Neuron (in vitro differentiated cells): ENCODE measurements around the gene DEF6.

ENCODE experiments used
- H2AFZ ChIP-seq: one replicate; pipeline ENCODE4 v1.6.1; 2013; ENCODE audit warnings: low read depth, mild to moderate bottlenecking, inconsistent platforms, low read length, moderate library complexity
- H3K27me3 ChIP-seq: one replicate; pipeline ENCODE4 v1.6.1; 2013; ENCODE audit warnings: low read length; ENCODE audit not compliant: insufficient read depth
- H3K36me3 ChIP-seq: one replicate; pipeline ENCODE4 v1.6.1; 2013; ENCODE audit warnings: low read length; ENCODE audit not compliant: insufficient read depth
- H3K4me1 ChIP-seq: one replicate; pipeline ENCODE4 v1.6.1; 2013; ENCODE audit warnings: low read length; ENCODE audit not compliant: insufficient read depth
- H3K4me3 ChIP-seq: 2 replicates; pipeline ENCODE4 v1.5.1; 2013; ENCODE audit warnings: mild to moderate bottlenecking, low read length, moderate library complexity
- H3K9me3 ChIP-seq: one replicate; pipeline ENCODE4 v1.6.1; 2013; ENCODE audit warnings: low read length

DEF6 gene

DNA sequence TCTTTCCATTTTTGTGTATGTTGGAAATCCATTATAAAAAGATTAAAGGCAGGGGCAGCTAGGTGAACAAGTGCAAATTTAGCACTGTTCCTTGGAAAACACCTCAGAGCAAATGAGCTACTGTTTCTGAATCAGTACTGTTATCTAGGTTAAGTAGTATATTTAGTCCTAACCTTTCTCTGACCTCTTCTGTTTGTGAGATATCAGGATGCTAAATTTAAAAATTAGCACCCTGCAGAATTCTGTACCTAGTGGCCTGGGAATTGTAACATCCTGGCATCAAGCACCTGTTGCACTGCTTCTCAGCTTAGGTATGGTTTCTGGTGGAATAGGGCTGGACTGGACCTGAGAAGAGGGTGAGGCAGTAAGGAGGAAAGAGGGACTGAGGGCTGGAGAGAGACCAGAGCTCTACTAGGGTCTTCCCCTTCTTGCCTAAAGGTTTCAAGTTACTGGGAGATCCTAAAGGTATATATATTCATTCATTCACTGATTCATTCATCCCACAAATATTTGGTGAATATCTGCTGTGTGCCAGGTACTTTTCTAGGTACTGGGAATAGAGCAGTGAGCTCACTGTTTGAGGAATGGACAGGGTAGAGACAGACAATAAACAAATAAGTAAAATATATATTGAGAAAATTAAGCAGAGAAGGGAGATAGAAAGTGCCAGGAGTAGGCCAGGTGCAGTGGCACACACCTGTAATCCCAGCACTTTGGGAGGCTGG, 32.9 kb upstream of the DEF6 start:
- H3K36me3 ChIP-seq, result no peaks in the 10 kb centered on the region
- peaks cover 10% of the 10 kb centered on the region for H3K4me1 ChIP-seq
- no peaks in the 10 kb centered on the region for H3K27me3 ChIP-seq
- H3K4me3 ChIP-seq, result no peak overlapping the region
- H3K9me3 ChIP-seq, result no peaks in the 10 kb centered on the region
- H2AFZ ChIP-seq, result no peak overlapping the region

DNA sequence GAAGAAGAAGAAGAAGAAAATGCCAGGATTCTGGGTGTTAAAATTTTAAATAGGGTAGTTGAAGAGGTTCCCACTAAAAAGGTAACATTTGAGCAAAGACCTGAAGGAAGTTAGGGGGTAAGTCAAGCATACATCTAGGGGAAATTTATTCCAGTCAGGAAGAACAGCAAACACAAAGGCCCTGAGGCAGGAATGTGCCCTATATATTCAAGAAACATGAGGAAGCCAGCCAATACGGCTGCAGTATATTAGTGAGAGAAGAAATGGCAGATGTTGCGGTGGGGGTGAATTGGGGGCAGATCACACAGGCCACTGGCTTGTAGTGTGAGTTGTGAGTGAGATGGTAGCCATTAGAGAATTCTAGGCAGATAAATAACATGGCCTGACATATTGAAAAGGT, 32.1 kb upstream of the DEF6 start:
- no peaks in the 10 kb centered on the region for H3K27me3 ChIP-seq
- H3K4me3 ChIP-seq, result no peak overlapping the region
- no peak overlapping the region for H2AFZ ChIP-seq
- H3K4me1 ChIP-seq, result peaks cover 4% of the 10 kb centered on the region
- H3K36me3 ChIP-seq, result no peaks in the 10 kb centered on the region
- H3K9me3 ChIP-seq, result no peaks in the 10 kb centered on the region

DNA sequence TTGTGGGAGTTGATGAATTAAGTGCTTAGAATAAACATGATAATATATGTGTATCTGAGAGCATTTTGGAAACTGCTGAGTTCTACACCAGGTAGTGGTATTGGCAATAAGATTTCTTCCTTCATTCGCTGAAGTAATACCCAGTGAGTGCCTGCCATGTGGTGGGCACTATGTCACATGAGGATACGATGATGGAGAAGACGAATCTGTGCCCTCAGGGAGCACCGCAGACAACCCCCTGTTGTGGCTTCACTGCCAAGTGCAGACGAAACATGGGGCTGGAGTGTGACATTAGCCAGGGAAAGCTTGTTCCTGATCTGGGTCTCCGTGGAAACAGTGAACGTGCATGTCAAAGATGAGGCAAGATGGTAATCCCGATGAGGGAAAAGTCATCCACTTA, 30.2 kb upstream of the DEF6 start:
- H3K4me1 ChIP-seq, result no peaks in the 10 kb centered on the region
- H3K27me3 ChIP-seq, result no peaks in the 10 kb centered on the region
- no peak overlapping the region for H3K4me3 ChIP-seq
- H3K9me3 ChIP-seq, result no peaks in the 10 kb centered on the region
- no peak overlapping the region for H2AFZ ChIP-seq
- peaks cover 3% of the 10 kb centered on the region for H3K36me3 ChIP-seq

DNA sequence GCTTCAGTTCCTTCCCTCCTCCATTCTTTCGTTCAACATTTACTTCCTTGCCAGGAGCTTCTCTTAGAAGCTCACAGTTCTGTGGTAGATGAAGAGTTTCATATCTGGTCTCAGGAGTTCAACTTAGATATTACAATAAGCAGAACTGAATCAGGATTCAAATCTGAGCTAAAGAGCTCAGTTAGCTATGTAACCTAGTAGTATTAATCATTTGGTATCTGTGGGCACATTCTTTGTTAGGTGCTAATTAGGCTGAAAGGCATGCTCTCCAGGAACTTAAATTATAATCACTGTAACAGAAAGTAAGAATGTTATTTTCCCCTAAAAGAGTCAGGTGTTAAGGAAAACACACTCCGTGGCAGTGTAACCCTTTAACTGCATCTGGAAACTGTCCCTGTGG, 29.7 kb upstream of the DEF6 start:
- H2AFZ ChIP-seq, result no peak overlapping the region
- H3K36me3 ChIP-seq, result peaks cover 6% of the 10 kb centered on the region
- H3K27me3 ChIP-seq, result no peaks in the 10 kb centered on the region
- H3K4me3 ChIP-seq, result no peak overlapping the region
- no peaks in the 10 kb centered on the region for H3K4me1 ChIP-seq
- H3K9me3 ChIP-seq, result no peaks in the 10 kb centered on the region

DNA sequence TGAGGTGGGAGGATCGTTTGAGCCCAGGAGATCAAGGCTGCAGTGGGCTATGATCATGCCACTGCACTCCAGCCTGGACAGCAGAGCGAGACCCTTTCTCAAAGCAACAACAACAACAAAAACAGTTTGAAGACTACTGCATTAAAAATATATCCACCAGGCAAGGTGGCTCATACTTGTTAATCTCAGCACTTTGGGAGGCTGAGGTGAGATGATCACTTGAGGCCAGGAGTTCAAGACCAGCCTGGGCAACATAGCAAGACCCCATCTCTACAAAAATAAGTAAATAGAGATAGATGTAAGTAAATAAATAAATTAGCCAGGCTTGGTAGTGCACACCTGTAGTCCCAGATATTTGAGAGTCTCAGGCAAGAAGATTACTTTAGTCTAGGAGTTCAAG, 25.6 kb upstream of the DEF6 start:
- Histone ChIP-seq H3K36me3 (peaks cover 6% of the 10 kb centered on the region), H3K4me3 (no peak overlapping the region), H3K9me3 (no peaks in the 10 kb centered on the region), H2AFZ (no peak overlapping the region), H3K27me3 (no peaks in the 10 kb centered on the region), H3K4me1 (no peaks in the 10 kb centered on the region)

DNA sequence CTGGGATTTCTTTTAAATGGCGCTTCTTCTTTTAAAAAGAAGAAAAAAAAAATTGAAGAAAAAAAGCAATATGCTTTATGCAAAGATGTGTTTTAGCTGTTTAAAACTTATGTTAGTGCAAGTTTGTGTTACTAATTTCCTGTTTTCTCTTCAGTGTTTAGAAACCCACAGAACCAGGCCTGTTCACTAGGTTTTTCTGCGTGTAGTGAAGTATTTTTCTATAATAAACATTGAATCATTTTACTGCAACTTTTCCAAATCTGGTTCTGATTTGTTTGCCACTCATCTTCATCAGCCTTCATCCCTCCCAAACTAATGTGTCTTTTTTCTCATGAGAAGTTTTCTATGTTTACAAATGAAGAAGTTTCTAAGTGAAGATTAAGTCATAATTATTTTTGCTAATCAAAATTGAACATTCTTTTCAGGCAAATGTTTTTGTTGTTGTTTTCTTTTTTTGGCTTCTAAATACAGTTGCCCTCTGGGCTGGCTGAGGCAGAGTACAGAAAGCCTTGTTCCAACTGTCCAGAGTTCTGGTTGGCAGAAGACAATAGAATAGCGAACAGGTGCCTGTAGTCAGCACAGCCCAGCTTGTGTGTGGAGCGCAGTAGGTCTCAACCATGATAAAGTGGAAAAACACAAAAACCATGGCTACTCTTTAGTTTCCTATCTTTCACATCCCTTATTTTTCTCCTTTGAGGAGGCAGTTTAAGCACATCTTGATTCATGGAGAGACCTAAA, 23.6 kb upstream of the DEF6 start:
- no peaks in the 10 kb centered on the region for H3K4me1 ChIP-seq
- no peak overlapping the region for H3K4me3 ChIP-seq
- peaks cover 6% of the 10 kb centered on the region for H3K36me3 ChIP-seq
- H2AFZ ChIP-seq, result no peak overlapping the region
- no peaks in the 10 kb centered on the region for H3K27me3 ChIP-seq
- no peaks in the 10 kb centered on the region for H3K9me3 ChIP-seq

DNA sequence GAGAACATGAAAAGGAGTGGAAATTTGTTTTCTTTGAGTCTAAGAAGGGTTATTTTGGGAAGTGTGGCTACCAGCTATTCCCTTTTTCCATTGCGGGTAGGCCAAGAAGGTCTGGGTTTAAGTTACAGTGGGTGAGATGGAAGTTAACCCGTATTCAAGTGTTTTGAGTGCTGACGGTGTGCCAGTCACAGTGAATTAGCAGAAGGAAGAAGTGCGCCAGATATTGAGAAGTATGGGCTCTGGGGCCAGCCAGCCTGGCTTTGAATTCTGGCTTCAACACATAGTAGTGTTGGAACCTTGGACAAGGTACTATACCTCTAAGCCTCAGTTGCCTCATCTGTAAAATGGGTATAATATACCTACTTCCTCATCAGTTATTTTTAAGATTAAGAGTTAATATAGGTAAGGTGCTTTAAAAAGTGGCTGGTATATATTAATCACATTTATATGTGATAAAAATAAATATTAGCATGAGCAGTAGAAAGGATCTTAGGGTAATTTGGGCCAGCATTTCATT, 21.8 kb upstream of the DEF6 start:
- H3K36me3 ChIP-seq, result peaks cover 9% of the 10 kb centered on the region
- no peak overlapping the region for H3K4me3 ChIP-seq
- H3K4me1 ChIP-seq, result no peaks in the 10 kb centered on the region
- no peak overlapping the region for H2AFZ ChIP-seq
- no peaks in the 10 kb centered on the region for H3K9me3 ChIP-seq
- H3K27me3 ChIP-seq, result no peaks in the 10 kb centered on the region

DNA sequence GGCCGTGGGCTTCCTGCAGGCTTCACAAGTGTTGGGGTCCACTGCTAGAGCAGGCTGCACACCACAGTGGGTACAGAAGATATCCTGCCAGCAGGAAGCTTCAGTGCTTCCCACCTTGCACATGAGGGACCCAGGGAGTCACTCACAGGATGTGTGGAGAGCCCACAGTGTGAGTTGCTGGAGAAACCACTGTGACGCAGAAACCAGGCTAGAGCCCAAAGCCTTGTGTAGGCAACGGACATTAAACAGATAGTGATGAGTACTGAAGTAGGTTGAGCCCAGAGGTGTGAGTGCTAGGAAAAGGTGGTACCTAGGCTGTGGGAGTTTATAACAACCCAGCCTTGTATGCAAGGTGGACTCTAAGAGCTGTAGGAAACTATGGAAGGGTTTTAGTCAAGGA, 18.9 kb upstream of the DEF6 start:
- Histone ChIP-seq H3K36me3 (peaks cover 30% of the 10 kb centered on the region), H3K4me1 (no peaks in the 10 kb centered on the region), H3K27me3 (no peaks in the 10 kb centered on the region), H3K9me3 (no peaks in the 10 kb centered on the region), H3K4me3 (no peak overlapping the region), H2AFZ (no peak overlapping the region)

DNA sequence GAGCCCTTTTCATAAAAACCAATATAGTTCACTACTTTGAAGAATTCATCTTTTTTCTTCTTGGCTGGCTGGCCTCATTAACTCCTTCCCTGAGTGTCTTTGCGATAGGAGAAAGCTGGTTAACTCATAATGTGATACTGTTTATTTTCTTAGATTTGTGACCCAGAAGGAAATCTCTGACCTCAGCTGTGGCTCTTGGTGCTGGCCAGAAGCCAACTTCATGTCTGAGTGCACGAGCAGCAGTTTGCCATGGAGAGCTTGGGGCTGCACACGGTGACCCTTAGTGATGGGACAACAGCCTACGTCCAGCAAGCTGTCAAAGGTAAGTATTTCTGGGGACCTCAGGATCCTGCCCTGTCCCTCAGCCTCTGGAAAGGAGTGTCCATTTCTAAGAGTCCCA, 16.7 kb upstream of the DEF6 start:
- Histone ChIP-seq H3K4me3 (no peak overlapping the region), H3K4me1 (no peaks in the 10 kb centered on the region), H3K36me3 (peaks cover 41% of the 10 kb centered on the region), H2AFZ (no peak overlapping the region), H3K9me3 (no peaks in the 10 kb centered on the region), H3K27me3 (no peaks in the 10 kb centered on the region)

DNA sequence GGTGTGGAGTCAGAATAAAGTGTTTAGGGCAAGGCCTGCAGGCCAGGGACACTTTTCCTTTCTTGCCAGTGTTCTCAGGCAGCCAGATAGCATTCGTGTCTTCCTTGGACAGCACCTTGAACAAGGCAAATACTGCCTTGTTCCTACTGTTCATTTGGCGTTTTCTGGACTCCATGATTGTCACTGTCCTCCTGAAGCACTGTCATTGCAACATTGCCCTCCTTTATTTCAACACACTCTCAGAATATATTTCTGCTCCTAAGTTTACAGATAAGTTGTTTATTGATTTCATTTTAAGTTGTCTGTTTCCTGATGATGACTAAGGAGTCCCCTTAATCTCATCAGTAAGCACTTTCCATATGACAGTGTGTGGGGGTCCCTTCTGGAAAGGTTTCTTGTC, 15.1 kb upstream of the DEF6 start:
- no peaks in the 10 kb centered on the region for H3K4me1 ChIP-seq
- peaks cover 56% of the 10 kb centered on the region for H3K36me3 ChIP-seq
- no peak overlapping the region for H2AFZ ChIP-seq
- H3K4me3 ChIP-seq, result no peak overlapping the region
- H3K27me3 ChIP-seq, result no peaks in the 10 kb centered on the region
- H3K9me3 ChIP-seq, result no peaks in the 10 kb centered on the region

DNA sequence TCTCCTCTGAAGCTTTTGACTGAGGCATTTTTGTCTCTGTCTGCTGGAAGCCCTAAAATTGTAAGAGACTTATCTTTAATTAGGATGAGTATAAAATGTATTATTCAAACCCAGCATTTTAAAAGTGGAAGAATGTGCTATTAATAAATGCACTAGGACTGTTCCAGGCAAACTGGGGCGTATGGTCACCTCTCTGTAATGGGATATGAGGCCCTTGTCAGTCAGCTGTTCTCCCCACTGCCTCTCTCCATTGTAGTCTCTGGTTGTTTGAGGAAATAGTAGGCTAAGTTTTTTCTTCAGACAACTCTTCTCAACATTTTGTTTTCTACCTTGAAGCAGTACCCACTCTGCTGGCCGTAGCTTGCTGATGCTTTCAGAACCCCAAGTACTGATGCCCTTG, 14.3 kb upstream of the DEF6 start:
- Histone ChIP-seq H2AFZ (no peak overlapping the region), H3K27me3 (no peaks in the 10 kb centered on the region), H3K4me1 (no peaks in the 10 kb centered on the region), H3K4me3 (no peak overlapping the region), H3K9me3 (no peaks in the 10 kb centered on the region), H3K36me3 (peaks cover 65% of the 10 kb centered on the region)

DNA sequence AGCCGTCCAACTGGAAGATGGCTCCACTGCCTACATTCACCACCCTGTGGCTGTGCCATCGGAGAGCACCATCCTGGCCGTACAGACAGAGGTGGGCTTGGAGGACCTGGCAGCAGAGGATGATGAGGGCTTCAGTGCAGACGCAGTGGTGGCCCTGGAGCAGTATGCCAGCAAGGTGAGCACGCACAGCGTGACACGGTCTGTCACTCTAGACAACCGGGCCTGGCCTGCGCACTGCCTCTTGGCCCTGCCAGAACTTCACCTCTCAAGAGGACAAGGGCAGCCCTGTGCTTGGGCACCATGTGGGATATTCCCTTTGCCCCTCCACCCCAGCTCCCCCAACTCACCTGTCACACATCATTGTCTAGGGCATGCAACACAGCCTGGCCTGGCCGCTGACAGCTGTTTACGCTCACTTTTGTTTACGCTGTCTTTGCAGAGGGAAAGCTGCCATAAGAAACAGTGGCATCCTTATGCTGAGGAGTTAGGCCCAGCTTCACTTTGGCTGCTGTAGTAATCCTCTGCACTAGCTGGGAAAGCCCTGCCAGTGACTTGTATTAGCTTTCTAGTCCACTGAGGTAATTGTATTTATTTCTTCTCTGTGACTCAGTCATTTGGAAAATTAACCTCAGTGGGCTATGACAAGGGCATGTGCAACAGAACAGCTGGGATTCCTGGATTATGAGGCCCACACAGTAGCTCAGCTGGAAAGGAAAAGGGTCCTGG, 9.8 kb upstream of the DEF6 start:
- Histone ChIP-seq H3K36me3 (peaks cover 82% of the 10 kb centered on the region), H2AFZ (no peak overlapping the region), H3K4me3 (no peak overlapping the region), H3K9me3 (no peaks in the 10 kb centered on the region), H3K27me3 (no peaks in the 10 kb centered on the region), H3K4me1 (no peaks in the 10 kb centered on the region)

DNA sequence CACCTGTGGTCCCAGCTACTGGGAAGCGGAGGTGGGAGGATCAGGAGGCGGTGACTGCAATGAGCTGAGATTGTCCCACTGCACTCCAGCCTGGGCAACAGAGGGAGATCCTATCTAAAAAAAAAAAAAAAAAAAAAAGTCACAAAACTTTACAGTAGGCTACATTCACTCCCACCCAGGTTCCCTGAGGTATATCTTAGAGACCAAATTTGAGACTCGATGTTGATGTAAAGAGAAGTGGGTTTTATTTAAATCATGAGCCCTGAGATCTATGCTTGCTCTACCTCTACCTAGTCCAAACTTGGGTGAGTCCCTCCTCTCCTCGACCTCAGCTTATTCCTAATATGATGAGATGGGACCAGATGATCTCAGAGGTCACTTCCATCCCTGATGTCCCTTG, 8.8 kb upstream of the DEF6 start:
- Histone ChIP-seq H3K4me1 (no peaks in the 10 kb centered on the region), H3K27me3 (no peaks in the 10 kb centered on the region), H3K36me3 (peaks cover 82% of the 10 kb centered on the region), H3K9me3 (no peaks in the 10 kb centered on the region), H3K4me3 (no peak overlapping the region), H2AFZ (no peak overlapping the region)
